ENCODE data around the gene CTBP1. TPM values are rescaled to one million over a fixed set of nuclear protein-coding genes. Genes with fewer than 3 reads are reported as not detected.

CTBP1 gene
- total and polyA plus RNA-seq, 2 of the 8 experiments (the other 6 are each of a cell fraction or from before 2014, with no cell fraction given), result 128 to 185 TPM

DNA sequence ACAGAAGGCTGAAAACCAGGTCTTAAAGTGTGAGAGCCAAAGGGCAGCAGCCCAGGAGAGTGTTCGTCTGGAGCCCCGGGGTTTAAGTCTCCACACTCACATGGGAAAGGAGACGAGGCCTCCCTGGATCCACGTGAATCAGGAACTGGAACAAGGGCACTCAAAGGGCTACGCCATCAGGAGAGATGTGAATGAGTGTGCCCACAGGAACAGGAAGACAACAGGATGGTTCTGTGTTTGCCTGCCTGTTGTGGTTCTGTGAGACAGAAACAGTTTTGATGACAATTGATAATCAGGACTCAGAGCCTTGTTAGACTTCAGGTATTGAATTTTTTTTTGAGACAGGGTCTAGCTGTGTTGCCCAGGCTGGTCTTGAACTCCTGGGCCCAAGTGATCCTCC, 4.9 kb upstream of the CTBP1 start (continued):
- TF ChIP-seq, protein P1, sequence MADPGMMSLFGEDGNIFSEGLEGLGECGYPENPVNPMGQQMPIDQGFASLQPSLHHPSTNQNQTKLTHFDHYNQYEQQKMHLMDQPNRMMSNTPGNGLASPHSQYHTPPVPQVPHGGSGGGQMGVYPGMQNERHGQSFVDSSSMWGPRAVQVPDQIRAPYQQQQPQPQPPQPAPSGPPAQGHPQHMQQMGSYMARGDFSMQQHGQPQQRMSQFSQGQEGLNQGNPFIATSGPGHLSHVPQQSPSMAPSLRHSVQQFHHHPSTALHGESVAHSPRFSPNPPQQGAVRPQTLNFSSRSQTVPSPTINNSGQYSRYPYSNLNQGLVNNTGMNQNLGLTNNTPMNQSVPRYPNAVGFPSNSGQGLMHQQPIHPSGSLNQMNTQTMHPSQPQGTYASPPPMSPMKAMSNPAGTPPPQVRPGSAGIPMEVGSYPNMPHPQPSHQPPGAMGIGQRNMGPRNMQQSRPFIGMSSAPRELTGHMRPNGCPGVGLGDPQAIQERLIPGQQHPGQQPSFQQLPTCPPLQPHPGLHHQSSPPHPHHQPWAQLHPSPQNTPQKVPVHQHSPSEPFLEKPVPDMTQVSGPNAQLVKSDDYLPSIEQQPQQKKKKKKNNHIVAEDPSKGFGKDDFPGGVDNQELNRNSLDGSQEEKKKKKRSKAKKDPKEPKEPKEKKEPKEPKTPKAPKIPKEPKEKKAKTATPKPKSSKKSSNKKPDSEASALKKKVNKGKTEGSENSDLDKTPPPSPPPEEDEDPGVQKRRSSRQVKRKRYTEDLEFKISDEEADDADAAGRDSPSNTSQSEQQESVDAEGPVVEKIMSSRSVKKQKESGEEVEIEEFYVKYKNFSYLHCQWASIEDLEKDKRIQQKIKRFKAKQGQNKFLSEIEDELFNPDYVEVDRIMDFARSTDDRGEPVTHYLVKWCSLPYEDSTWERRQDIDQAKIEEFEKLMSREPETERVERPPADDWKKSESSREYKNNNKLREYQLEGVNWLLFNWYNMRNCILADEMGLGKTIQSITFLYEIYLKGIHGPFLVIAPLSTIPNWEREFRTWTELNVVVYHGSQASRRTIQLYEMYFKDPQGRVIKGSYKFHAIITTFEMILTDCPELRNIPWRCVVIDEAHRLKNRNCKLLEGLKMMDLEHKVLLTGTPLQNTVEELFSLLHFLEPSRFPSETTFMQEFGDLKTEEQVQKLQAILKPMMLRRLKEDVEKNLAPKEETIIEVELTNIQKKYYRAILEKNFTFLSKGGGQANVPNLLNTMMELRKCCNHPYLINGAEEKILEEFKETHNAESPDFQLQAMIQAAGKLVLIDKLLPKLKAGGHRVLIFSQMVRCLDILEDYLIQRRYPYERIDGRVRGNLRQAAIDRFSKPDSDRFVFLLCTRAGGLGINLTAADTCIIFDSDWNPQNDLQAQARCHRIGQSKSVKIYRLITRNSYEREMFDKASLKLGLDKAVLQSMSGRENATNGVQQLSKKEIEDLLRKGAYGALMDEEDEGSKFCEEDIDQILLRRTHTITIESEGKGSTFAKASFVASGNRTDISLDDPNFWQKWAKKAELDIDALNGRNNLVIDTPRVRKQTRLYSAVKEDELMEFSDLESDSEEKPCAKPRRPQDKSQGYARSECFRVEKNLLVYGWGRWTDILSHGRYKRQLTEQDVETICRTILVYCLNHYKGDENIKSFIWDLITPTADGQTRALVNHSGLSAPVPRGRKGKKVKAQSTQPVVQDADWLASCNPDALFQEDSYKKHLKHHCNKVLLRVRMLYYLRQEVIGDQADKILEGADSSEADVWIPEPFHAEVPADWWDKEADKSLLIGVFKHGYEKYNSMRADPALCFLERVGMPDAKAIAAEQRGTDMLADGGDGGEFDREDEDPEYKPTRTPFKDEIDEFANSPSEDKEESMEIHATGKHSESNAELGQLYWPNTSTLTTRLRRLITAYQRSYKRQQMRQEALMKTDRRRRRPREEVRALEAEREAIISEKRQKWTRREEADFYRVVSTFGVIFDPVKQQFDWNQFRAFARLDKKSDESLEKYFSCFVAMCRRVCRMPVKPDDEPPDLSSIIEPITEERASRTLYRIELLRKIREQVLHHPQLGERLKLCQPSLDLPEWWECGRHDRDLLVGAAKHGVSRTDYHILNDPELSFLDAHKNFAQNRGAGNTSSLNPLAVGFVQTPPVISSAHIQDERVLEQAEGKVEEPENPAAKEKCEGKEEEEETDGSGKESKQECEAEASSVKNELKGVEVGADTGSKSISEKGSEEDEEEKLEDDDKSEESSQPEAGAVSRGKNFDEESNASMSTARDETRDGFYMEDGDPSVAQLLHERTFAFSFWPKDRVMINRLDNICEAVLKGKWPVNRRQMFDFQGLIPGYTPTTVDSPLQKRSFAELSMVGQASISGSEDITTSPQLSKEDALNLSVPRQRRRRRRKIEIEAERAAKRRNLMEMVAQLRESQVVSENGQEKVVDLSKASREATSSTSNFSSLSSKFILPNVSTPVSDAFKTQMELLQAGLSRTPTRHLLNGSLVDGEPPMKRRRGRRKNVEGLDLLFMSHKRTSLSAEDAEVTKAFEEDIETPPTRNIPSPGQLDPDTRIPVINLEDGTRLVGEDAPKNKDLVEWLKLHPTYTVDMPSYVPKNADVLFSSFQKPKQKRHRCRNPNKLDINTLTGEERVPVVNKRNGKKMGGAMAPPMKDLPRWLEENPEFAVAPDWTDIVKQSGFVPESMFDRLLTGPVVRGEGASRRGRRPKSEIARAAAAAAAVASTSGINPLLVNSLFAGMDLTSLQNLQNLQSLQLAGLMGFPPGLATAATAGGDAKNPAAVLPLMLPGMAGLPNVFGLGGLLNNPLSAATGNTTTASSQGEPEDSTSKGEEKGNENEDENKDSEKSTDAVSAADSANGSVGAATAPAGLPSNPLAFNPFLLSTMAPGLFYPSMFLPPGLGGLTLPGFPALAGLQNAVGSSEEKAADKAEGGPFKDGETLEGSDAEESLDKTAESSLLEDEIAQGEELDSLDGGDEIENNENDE (IDR thresholded peaks at IDR 0.05; ENCODE audit: insufficient replicate concordance, low read length), result no peak
- no peak for TF ChIP-seq SIX5 (IDR thresholded peaks at IDR 0.05; ENCODE audit: low read depth, low read length)
- no peak for TF ChIP-seq SAP30 (IDR thresholded peaks at IDR 0.05; ENCODE audit: insufficient read depth, insufficient replicate concordance, low read length)
- no peak for TF ChIP-seq EGR1 (IDR thresholded peaks at IDR 0.05; ENCODE audit: borderline replicate concordance, low read depth, low read length)
- no peak for TF ChIP-seq CBX5 (IDR thresholded peaks at IDR 0.05; ENCODE audit: low read depth, low read length)
- TF ChIP-seq JUN (IDR thresholded peaks at IDR 0.05; ENCODE audit: low read depth, low read length), result no peak
- TF ChIP-seq SUZ12 (IDR thresholded peaks at IDR 0.05; ENCODE audit: low read length), result no peak
- TF ChIP-seq RFX5 (IDR thresholded peaks at IDR 0.05; ENCODE audit: borderline replicate concordance, low read depth, low read length), result no peak
- TF ChIP-seq CREB1 (IDR thresholded peaks at IDR 0.05), result no peak
